GM18873 (cell line): Measurements from ENCODE around the gene RFWD3.

Source experiments
- ATAC-seq: cut with Tn5 transposase; IDR thresholded peaks from one replicate; pipeline ENCODE4 v1.9.1; 2021; ENCODE audit warnings: mild to moderate bottlenecking, moderate library complexity, moderate number of reproducible peaks; ENCODE audit not compliant: unreplicated experiment, low FRiP score

The RFWD3 gene

GRCh38 chr16:74586948-74587347, 79.7 kb downstream of the RFWD3 start:
- no peak for ATAC-seq

- ATAC-seq = no peak
Measured at GRCh38 chr16:74585846-74586443, 80.7 kb downstream of the RFWD3 start.

- no peak for ATAC-seq
Measured at GRCh38 chr16:74583926-74584666, 82.6 kb downstream of the RFWD3 start.

- ATAC-seq = no peak
Measured at GRCh38 chr16:74582970-74583369, 83.7 kb downstream of the RFWD3 start.

GRCh38 chr16:74580833-74581232, 85.8 kb downstream of the RFWD3 start:
- no peak for ATAC-seq

GRCh38 chr16:74578838-74579237, 87.8 kb downstream of the RFWD3 start:
- no peak for ATAC-seq

GRCh38 chr16:74578433-74578832, 88.2 kb downstream of the RFWD3 start:
- no peak for ATAC-seq

- ATAC-seq = no peak
Measured at GRCh38 chr16:74577882-74578366, 88.8 kb downstream of the RFWD3 start.

- no peak for ATAC-seq
Measured at GRCh38 chr16:74575807-74576643, 90.7 kb downstream of the RFWD3 start.

GRCh38 chr16:74575175-74575806, 91.4 kb downstream of the RFWD3 start:
- ATAC-seq = no peak

GRCh38 chr16:74574146-74574545, 92.5 kb downstream of the RFWD3 start:
- no peak for ATAC-seq

GRCh38 chr16:74573622-74574021, 93.1 kb downstream of the RFWD3 start:
- ATAC-seq = no peak
